GM10266 (cell line): ENCODE data around the gene ENKUR.

Experiments
- DNase-seq: peaks from one replicate; pipeline ENCODE4 v3.0.0; 2012; ENCODE audit errors: extremely low spot score
- TF ChIP-seq, protein P1 (sequence below): IDR thresholded peaks from 2 replicates; pipeline ENCODE4 v1.5.1; 2012; ENCODE audit warnings: mild to moderate bottlenecking, low read depth; ENCODE audit not compliant: control insufficient read depth, insufficient read depth; ENCODE audit errors: missing control alignments

Gene ENKUR

GRCh38 chr10:24988831-24989640 is 26.9 kb downstream of the ENKUR start:
- no peak for DNase-seq
- TF ChIP-seq, protein P1, sequence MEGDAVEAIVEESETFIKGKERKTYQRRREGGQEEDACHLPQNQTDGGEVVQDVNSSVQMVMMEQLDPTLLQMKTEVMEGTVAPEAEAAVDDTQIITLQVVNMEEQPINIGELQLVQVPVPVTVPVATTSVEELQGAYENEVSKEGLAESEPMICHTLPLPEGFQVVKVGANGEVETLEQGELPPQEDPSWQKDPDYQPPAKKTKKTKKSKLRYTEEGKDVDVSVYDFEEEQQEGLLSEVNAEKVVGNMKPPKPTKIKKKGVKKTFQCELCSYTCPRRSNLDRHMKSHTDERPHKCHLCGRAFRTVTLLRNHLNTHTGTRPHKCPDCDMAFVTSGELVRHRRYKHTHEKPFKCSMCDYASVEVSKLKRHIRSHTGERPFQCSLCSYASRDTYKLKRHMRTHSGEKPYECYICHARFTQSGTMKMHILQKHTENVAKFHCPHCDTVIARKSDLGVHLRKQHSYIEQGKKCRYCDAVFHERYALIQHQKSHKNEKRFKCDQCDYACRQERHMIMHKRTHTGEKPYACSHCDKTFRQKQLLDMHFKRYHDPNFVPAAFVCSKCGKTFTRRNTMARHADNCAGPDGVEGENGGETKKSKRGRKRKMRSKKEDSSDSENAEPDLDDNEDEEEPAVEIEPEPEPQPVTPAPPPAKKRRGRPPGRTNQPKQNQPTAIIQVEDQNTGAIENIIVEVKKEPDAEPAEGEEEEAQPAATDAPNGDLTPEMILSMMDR, result no peak

- TF ChIP-seq, protein P1, result no peak
- no peak for DNase-seq
Observed at GRCh38 chr10:24984906-24985305, 31.1 kb downstream of the ENKUR start.

DNA sequence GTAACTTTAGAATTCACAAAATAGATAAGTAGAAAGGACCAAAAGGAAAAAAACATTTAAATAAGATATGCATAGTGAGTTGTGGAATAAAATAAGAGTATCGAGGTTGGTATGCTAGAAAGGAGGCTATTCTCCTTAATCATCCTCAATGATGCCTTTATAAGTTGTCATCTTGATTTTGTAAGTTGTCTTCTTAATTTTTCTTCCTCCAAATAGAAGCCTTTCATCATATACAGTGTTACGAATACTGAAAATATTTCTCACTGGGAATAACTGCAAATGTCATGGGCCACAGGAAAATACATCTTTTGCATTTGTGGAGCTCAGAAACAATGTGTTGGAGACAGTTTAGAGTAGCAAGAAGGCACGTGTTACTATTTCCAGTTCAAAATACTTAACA is 32.0 kb downstream of the ENKUR start:
- TF ChIP-seq, protein P1, result no peak

GRCh38 chr10:24983130-24983529 is 32.8 kb downstream of the ENKUR start:
- TF ChIP-seq, protein P1, result no peak

More for the DNA sequence above, 32.0 kb downstream of the ENKUR start:
- DNase-seq, result no peak

DNA sequence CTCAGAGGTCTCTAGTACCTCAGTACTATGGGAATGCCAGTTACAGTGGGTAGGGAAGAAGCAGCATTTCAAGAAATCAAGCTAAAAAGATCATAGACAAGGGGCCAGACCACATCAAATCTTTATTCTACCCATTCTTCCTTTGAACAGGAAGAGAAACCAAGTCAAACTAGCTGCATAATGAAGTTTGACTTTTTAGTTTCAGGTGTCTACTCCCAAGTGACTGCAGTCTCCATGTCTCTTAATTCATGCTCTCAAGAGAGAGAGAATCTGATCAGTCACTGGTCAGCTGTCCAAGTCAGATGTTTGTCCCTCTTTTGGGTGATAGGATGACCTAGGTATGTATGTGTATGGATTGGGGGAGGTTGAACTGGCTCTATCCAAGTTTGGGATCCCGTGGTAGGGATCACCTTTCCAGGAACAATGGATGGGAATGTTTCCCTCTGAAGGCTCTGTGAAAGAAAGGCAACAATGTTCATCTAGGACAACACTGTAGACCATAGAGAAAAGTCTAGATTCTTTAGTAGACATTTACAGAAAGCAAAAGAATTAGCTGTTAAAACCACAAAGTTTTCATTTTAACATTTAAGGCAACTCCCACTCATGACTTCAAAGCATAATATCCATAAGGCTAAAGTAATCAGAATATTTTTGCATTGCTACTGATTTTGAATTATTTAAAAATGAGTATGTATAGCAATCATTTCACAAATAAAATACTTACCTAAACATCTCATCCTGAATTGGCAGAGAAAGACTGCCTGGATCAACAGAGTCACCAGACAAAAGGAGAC is 33.4 kb downstream of the ENKUR start:
- TF ChIP-seq, protein P1, result no peak
- no peak for DNase-seq

More at GRCh38 chr10:24983130-24983529, 32.8 kb downstream of the ENKUR start:
- DNase-seq, result no peak

DNA sequence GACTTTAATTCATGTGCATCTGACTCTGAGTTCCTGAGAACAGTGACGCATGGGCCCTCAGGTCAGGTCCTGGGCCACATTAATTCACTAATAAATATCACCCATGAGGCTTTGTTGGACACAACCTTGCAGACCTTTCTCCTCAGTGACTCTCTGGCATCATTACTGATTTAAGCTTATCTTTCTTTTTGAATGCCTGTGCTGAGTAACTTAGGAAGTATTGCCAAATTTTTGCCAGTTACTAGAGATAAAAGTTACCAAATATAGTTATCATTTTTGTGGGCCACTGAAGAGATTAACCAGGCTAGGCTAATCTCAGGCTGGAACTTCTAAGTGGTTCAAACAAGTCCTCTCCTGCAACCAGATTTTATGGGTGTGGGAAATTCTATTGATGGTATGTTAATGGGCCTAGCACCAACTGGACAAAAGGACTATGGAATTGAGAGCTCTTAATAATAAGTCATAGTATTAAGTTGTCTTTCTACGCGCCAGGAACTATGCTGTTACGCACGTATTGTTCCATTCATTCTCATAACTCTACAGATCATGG is 34.7 kb downstream of the ENKUR start:
- DNase-seq, result no peak
- TF ChIP-seq, protein P1, result no peak
